Left cardiac atrium (tissue), 4 donors: ENCODE results near the gene RIMS1. TPM values are rescaled to one million over a fixed set of nuclear protein-coding genes. Genes with fewer than 3 reads are reported as not detected.

Experiments
- ATAC-seq, 2 donors: fragments of 200-7000 bp; cut with Tn5 transposase; one replicate each; pipeline ENCODE4 v1.9.1; 2020; ENCODE audit warnings: mild to moderate bottlenecking in 2 of 2, moderate library complexity in 2 of 2
- DNase-seq: peaks from one replicate; pipeline ENCODE4 v3.0.0-alpha.2; 2020
- intact Hi-C, 2 donors: fragments of 100-400 bp; cut with DNase I; formaldehyde crosslinking; loops; one replicate each; pipeline versions ENCODE4 v1.14.1 to v1.15.1; 2022 to 2023
- long read RNA-seq: library from polyadenylated mRNA; unstranded; transcript quantifications from one replicate; pipeline ENCODE4 v2.0.0, GENCODE V29; 2021
- total RNA-seq, 2 donors: library from RNA; stranded (reverse); fragmentation: NEBNext Ultra II Directional; extraction: Animal tissue kit (Norgen Biotek cat#: 25700); gene quantifications; one replicate each; pipeline ENCODE4 v1.2.1, GENCODE V29; 2021
- donor health status: DM: no; HTN: yes; CAD: no.
- donor health status: DM: no; HTN: yes; CAD: no; lungs with severe emphysema.
- donor health status: DM: yes; HTN: yes; CAD: no.
- donor health status: Dilated cardiomyopathy.

Gene RIMS1, protein sequence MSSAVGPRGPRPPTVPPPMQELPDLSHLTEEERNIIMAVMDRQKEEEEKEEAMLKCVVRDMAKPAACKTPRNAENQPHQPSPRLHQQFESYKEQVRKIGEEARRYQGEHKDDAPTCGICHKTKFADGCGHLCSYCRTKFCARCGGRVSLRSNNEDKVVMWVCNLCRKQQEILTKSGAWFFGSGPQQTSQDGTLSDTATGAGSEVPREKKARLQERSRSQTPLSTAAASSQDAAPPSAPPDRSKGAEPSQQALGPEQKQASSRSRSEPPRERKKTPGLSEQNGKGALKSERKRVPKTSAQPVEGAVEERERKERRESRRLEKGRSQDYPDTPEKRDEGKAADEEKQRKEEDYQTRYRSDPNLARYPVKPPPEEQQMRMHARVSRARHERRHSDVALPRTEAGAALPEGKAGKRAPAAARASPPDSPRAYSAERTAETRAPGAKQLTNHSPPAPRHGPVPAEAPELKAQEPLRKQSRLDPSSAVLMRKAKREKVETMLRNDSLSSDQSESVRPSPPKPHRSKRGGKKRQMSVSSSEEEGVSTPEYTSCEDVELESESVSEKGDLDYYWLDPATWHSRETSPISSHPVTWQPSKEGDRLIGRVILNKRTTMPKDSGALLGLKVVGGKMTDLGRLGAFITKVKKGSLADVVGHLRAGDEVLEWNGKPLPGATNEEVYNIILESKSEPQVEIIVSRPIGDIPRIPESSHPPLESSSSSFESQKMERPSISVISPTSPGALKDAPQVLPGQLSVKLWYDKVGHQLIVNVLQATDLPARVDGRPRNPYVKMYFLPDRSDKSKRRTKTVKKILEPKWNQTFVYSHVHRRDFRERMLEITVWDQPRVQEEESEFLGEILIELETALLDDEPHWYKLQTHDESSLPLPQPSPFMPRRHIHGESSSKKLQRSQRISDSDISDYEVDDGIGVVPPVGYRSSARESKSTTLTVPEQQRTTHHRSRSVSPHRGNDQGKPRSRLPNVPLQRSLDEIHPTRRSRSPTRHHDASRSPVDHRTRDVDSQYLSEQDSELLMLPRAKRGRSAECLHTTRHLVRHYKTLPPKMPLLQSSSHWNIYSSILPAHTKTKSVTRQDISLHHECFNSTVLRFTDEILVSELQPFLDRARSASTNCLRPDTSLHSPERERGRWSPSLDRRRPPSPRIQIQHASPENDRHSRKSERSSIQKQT (N-terminal part only)
- 1 to 10 TPM in 1 of 2 donors, under 1 TPM in 1; 0.80 to 1.1 TPM for total RNA-seq
- long read RNA-seq, partial matches to known transcripts, result 0 of 1 reads
- long read RNA-seq, other reads (novel, unspliced or antisense), result 1 of 1 reads

DNA sequence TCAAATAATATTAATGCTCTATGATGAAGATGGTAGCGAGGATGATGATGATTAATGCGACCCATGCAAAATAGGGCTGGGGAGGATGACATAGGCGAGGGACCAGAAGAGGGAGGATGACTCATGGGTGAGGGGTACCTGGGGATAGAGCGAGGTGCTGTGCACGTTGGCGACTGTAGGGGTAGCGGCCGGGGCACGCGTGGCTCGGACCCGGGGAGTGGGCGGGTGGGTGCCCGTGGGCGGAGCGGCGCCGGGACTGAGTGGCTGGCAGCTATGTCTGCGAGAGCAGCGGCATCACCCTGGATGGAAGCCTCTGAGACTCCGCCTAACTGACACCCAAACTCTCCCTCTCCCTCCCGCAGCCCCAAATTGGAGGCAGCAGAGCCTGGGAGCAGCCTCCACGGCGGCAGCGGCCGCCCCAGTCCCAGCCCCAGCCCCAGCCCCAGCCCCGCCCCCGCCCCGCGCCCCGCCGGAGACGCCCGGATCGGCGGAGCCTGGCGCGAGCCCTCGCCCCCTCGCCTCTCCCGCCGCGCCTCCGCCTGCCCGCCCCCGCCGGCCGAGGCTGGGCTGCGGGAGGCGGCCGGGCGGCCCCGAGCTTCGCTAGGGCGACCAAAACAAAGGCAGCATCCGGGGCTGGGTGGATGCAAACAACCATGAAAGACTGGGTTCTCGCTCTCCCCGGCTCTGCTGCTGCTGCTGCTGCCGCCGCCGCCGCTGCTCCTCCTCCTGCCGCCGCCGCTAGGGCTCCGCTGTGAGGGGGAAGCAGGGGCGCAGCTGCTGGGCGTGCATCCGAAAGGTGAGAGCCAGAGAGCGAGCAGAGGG lies at the start of gene RIMS1:
Gene RIMS1, plus strand, starts transcription at position 367 of the 822 bp plus-strand sequence. CDS start 474 bp downstream, outside the sequence.
- ATAC-seq (peak in 1 of 2 donors; percentile 50), DNase-seq (no peak)
- intact Hi-C loops, result no loop called here

DNA sequence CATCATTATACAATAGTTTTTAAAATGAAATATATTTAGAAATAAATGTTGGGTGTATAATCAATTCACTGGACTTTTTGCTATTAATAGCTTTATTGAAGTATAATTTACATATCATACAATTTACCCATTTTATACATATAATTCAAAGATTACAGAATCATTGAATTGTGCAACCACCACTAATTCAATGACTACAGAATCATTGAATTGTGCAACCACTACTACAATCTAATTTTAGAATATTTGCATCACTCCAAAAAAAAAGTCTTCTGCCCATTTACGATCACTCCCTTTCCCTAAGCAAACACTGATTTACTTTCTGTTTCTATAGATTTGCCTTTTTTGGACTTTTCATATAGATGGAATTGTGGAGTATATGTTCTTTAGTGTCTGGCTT lies 35.1 kb upstream of the RIMS1 start:
- intact Hi-C loops, result no loop called here
- DNase-seq (no peak), ATAC-seq (no peak)

DNA sequence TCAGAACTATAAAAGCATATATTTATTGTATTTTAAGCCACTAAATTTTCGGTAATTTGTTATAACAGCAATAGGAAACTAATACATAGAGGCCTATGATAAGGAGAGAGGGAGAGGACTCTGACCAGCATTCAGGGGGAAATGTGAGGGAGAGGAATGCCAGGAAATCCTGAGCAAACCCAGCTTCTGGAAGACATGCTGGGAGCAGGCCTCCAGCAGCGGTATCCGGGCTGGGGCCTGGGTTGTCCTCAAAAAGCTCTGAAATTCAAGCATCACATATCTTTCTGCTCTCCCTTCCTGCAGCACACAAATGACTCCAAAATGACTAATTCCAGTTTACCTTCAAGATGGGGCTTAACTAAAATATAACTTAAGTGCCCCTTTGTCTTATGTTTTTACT lies 33.4 kb upstream of the RIMS1 start:
- no peak for DNase-seq
- no peak for ATAC-seq
- intact Hi-C loops, result no loop called here

DNA sequence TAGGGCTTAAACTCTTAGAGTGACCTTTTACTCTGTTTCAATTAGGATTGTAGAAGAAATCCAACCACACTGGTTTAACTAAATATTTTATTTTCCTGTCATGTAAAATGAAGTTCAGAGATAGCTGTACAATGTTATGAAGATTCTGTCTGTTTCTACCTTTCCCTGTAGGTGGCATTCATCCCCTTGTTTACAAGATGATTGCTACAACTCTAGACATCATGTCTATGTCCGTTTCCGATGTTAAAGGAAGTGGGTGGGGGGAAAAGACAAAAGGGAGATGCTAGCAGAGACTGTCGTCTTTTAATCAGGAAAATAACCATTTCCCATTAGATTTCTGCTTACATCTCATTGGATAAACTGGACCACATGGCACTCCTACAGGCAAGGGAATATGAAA lies 30.9 kb upstream of the RIMS1 start:
- intact Hi-C loops, result no loop called here
- ATAC-seq, result no peak
- no peak for DNase-seq

DNA sequence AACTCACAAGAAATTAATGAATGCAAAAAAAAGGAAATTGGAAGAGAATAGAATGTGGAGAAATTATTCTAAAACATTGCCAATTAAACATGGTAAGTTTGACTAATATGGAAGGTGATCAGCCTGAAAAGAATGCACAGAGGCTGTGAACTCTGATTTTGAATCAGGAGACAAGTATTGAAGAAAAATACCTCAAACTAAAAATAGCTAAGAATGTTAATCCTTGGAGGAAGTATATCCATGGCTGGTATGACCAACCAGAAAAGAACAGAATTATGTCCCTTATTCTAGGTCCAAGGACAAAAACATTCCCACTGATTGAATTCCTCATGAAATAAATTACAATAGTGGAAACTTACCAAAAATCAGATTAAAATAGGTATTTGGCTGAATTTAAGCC lies 7.3 kb upstream of the RIMS1 start:
- intact Hi-C loops, result no loop called here
- DNase-seq (no peak), ATAC-seq (no peak)

DNA sequence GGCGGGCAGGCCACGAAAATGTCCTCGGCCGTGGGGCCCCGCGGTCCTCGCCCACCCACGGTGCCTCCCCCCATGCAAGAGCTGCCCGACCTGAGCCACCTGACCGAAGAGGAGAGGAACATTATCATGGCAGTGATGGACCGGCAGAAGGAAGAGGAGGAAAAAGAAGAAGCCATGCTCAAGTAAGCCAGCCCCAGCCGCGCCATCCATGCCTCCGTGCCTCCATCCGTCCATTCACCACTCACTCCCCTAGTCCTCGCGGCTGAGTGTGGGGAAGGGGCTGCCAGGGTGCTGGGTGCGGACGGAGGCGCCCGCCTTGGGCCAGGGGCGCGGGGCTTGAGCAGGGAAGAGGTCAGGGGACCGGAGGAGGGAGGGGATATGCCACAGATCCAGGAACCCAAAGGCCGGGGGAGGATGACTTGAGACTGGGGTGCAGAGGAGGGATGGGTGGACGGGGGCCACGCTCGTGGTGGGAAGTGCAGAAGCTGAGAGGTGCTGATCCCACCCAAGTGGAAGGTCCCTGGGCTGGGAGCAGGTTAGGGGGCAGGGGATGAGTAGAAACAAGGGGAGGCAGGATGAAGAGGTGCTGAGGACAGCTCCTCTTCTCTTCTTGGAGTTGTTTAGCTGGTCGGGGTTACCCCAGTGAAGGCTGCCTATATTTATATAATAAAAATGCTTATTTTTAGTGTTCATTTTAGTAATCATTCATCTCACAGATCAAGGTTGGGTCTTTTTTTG lies 825 bp downstream of the RIMS1 start:
- ATAC-seq (no peak), DNase-seq (no peak)
- intact Hi-C loops, result no loop called here

DNA sequence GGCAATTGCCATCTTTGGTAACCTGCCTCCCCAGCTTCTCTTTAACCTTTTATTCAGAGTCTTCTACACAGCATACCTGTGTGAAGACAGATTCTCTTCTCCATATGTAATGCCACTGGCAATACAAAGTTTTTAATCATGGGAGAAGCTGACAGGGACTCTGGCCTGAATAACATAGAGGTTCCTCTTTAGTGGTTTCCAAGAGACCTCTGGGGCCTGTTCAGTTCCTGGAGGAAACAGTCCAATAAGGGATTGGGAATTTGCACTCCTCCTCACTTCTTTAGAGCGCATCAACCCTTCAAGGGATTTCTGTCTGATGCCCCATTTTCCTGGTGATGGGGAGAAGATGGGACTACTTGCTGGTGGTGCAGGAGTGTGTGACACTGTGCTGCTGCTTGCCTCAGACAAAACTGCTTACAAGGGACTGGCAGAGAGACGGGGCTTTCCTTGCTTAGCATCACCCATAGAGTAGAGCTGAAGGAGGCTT lies 1.4 kb downstream of the RIMS1 start:
- no peak for DNase-seq
- ATAC-seq, result no peak
- intact Hi-C loops, result no loop called here

DNA sequence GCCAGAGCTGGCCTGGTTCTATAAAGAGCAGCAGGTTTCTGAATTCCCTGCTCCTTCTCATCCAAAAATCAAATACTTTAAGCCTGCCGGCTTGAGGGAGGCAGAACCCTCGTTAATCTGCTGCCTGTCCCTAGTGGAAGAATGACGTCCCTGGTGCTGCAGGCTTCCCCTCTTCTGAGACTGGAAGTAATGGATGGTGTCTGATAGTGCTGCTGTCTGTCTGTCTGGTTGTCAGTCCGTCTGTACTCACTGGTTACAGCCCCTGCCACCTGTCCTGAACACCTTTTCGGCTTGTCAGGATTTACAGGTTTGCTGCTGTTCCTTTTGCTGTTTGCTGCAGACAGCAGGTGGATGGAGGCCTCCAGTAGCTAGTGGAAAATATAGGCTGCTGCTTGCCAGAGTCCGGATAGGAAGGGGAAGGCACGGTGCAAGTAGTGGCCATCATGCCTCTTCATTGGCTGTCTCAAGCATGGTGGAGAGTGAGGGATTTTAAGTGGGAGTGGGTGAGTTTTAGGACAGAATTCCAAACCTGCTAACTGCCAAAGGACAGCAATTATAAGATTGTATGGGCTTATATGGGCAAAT lies 2.5 kb downstream of the RIMS1 start:
- no peak for ATAC-seq
- intact Hi-C loops, result no loop called here
- no peak for DNase-seq

DNA sequence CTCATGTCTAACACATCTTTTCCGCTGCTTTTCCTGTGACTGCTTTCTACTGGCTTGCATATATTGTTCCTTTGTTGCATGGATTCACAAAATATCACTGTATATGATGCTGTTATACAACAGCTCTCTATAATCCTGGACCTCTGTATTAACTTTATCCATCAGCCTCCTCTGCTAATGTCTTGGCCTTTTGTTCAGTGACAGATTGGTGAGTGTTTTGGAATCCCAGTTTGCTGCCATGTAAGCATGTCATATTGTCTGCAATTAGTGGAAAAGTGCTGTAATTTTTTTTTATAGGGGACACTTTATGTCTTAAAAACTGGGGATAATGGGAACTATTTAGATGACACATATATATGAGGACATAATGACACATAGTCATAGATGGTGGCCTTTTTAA lies 3.0 kb downstream of the RIMS1 start:
- ATAC-seq (no peak), DNase-seq (no peak)
- intact Hi-C loops, result no loop called here

DNA sequence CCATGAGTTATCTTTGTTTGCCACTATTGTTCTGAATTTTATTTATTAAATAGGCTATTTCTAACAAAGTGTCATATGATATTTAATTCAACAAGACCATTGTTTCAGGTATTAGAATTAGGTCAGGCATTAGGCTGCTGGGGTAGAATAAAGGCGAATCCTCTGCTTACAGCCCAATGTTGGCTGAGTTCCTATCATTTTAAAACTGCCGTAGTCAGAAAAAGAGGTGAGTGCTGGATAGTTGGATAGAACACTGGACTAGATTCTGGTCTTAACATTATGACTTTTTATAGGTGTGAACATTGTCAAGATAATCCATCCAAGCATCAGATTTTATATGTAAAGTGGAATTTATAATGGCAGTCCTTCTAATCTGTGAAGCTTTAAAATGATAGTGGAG lies 6.3 kb downstream of the RIMS1 start:
- DNase-seq, result no peak

DNA sequence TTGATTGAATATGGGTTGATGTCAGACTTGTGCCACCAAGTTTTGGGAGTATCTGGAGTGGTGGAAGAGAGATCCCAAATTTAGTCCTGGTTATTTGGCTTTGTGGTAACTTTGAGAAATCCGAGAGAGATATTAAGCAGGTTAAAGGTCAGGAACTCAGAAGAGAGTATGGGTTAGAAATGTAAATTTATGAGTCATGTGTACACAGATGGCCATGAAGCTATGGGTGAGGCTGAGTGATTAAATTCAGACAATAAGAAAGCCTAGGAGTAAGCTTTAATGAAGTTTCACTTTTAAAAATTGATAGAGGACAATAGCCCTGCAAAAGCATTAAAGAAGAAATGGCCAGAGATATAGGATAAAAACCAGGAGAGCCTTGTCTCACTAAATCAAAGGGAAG lies 14.3 kb downstream of the RIMS1 start:
- DNase-seq, result no peak
- no peak for ATAC-seq
- intact Hi-C loops, result no loop called here

More for the DNA sequence above, 6.3 kb downstream of the RIMS1 start:
- intact Hi-C loops, result no loop called here
- ATAC-seq, result no peak

DNA sequence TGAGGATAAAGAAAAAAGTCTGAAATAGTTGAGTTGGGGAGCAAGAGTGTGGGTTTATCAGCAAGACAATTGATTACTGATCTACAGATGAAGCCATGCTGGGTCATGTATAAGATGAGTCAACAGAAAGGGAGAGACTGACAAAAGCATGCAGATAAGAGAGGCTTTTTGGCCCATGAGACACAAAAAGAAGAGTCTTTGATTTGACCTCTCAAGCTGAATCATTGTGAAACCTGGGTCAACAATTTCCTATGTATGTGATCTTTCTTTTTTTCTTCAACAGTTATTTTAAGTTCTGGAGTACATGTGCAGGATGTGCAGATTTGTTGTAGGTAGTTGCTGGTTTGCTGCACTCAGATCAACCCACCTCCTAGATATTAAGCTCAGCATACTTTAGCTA lies 15.9 kb downstream of the RIMS1 start:
- ATAC-seq (no peak), DNase-seq (no peak)
- intact Hi-C loops, result no loop called here

DNA sequence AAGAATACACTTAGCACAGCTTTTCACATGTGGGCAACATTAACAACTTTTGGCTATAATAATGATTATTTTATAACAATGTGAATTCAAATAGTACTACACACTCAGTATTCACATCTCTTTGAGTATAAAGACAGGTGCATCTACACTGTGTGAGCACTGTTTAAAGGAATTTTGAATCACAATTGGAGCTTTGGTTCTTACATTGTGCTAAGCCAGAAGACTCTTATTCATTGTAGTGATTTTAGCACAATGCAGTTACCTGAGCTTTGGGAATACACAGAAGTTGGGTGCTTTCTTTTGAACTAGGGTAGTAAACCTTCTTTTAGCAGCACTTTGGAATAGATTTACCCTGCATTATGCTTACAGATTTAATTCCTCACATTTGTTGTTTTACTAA lies 20.5 kb downstream of the RIMS1 start:
- intact Hi-C loops, result no loop called here
- no peak for ATAC-seq
- DNase-seq, result no peak

DNA sequence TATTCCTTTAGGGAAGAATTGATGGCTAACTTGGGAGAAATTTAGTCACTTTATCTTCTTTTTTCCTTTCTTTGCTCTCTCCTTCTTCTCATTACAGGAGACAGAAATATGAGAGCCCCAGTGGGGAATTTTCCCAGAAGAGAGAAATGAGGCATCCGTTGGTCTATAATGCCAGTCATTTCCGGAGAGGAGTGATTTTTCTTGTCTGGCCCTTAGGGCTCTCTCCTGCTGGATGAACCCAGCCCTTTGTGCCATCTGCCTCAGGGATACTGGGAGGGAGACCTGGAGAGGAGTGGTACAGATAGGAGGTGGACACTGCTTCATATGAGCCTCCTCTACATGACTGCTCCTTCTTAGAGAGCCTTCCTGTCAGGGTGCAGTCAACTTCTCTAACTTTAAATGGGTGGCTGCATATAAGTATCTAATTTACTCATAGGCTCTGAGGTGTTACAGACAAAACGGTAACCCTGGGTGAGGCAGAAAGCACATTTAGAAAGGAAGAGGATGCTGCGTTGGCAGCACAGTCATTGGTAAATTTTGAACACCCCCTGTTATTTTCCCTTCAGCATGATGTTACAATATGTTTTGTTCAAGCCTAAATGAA lies 21.9 kb downstream of the RIMS1 start:
- DNase-seq (no peak), ATAC-seq (no peak)
- intact Hi-C loops, result no loop called here

DNA sequence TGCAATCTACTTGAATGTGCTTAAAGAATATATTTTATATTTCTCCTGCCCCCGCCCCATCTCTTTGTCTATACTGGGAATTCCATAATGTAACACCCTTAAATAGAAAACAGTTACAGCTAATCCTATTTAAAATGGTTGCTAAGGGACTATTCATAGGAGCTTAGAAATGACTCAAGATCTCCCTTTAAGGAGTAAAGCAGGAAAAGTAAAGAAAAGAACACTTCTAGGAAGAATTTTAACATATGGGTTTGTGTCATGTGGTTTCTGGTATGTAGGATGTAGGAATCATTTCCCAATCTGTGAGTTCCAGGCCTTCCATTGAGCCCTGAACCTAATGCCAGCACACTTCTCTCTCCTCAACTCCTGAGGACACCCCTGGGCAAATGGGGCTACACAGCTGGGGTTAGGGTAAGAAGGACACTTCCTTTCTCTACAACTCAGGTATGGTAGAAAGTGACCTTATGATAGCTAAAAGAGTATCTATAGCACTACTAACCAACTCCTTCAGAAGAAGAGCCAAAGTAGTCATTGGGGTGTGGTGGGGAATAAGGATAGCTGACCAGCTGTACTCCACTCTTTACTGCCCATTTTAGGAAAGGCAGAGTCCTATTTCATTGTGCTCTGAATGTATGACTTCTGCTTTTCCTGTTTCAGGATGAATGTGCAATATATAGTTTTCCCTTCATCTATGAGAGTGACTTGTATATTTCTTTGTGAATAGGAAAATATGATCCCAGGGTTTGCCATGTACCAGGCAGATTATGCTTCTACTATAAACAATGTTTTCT lies 27.3 kb downstream of the RIMS1 start:
- ATAC-seq (no peak), DNase-seq (no peak)
- intact Hi-C loops, result no loop called here

DNA sequence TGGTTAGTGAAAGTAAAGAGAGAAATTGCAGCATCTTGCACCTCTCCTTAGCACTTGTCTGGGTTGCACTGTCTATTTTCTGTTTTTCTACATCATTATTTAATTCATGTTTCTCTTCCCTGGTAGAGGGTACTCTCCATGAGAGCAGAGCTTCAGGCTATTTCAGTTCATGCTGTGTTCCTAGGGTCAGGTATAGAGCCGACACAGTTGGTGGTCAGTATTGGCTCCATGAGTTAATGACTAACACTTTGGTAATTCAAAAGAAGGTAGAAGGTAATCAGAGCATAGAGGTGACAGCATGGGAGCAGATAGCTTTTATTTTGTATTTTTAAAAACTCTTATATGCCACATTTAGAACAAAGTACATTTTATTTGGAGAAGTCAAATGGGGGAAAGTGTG lies 42.7 kb downstream of the RIMS1 start:
- ATAC-seq, result no peak
- DNase-seq, result no peak
- intact Hi-C loops, result no loop called here

DNA sequence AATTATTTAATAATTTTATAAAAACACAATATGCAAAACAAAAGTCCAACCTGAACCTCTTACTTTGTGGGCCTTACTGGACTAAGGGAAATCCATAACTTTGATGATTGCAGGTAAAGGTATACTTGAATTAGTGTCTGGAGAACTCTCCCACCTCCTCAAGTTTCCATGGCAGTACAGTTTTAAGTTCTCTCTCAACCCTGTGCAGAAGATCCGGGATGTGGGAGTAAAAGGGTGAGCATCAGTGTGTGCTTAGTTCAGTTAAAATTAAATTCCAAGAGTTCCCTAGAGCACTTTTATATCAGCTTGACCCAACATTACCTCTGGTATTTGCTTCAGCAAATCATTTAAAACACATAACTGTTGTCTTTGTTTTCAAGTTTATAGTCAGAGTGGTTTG lies 47.5 kb downstream of the RIMS1 start:
- intact Hi-C loops, result no loop called here
- ATAC-seq (no peak), DNase-seq (no peak)
